SK-N-MC (cell line): Measurements from ENCODE around the gene KIAA0513.
"Not testable (repeated sequence)": the region's sequence is repeated elsewhere in the genome, so short reads cannot be mapped to it uniquely, and the experiment has no call there.

Experiments
- DNase-seq: peaks from one replicate; pipeline ENCODE4 v3.0.0-alpha.2; 2011; ENCODE audit warnings: low read depth, low spot score
- H3K27ac ChIP-seq: fragments of 200-600 bp; sonication (generic); 2 replicates; pipeline ENCODE4 v1.5.1; 2016; ENCODE audit warnings: mixed run types
- H3K36me3 ChIP-seq: fragments of 200-600 bp; sonication (generic); 2 replicates; pipeline ENCODE4 v1.6.1; 2017; ENCODE audit warnings: antibody characterized with exemption, low read length, mixed read lengths; ENCODE audit not compliant: insufficient read depth
- H3K4me3 ChIP-seq: fragments of 200-600 bp; sonication (generic); 2 replicates; pipeline ENCODE4 v1.5.1; 2016
- H3K9ac ChIP-seq: fragments of 200-600 bp; sonication (generic); 2 replicates; pipeline ENCODE4 v1.8.0; 2017; ENCODE audit warnings: mixed run types, mixed read lengths; ENCODE audit not compliant: insufficient read length
- H3K9me3 ChIP-seq: fragments of 200-600 bp; sonication (generic); 2 replicates; pipeline ENCODE4 v1.6.1; 2017; ENCODE audit warnings: low read depth, mild to moderate bottlenecking, antibody characterized with exemption, low read length, moderate library complexity, mixed read lengths
- EZH2 ChIP-seq: fragments of 200-600 bp; sonication (generic); IDR thresholded peaks from one replicate; pipeline ENCODE4 v1.6.1; 2017; ENCODE audit warnings: antibody characterized with exemption
- FOXP2 ChIP-seq: optimal IDR thresholded peaks from 2 replicates; pipeline ENCODE3; 2011; ENCODE audit warnings: mild to moderate bottlenecking, moderate library complexity; ENCODE audit not compliant: insufficient read depth; ENCODE audit errors: extremely low read length, control extremely low read depth
- POLR2AphosphoS5 ChIP-seq: IDR thresholded peaks from 2 replicates; pipeline ENCODE4 v1.6.1; 2012; ENCODE audit warnings: mild to moderate bottlenecking, low read depth, low read length, borderline replicate concordance

KIAA0513 gene

GRCh38 chr16:85028685-85029407 is 1.3 kb downstream of the KIAA0513 start:
- Histone ChIP-seq H3K9ac (no peak overlapping the region), H3K27ac (no peak overlapping the region), H3K9me3 (no peaks in the 10 kb centered on the region), H3K4me3 (peak overlapping the region; percentile 79), H3K36me3 (no peaks in the 10 kb centered on the region)
- DNase-seq: no peak
- no peak for TF ChIP-seq FOXP2
- no peak for TF ChIP-seq EZH2
- TF ChIP-seq POLR2AphosphoS5: no peak

GRCh38 chr16:85029408-85029784 is 1.8 kb downstream of the KIAA0513 start:
- TF ChIP-seq EZH2 (no peak), POLR2AphosphoS5 (no peak), FOXP2 (no peak)
- no peak overlapping the region for H3K9ac ChIP-seq
- H3K36me3 ChIP-seq: no peaks in the 10 kb centered on the region
- no peak for DNase-seq
- H3K9me3 ChIP-seq: no peaks in the 10 kb centered on the region
- H3K27ac ChIP-seq: no peak overlapping the region
- H3K4me3 ChIP-seq: peak overlapping the region; percentile 30; the same call in 1 of the 2 replicates

GRCh38 chr16:85029981-85030401 is 2.4 kb downstream of the KIAA0513 start:
- Histone ChIP-seq H3K27ac (no peak overlapping the region), H3K4me3 (no peak overlapping the region), H3K9ac (no peak overlapping the region), H3K36me3 (no peaks in the 10 kb centered on the region), H3K9me3 (no peaks in the 10 kb centered on the region)
- TF ChIP-seq FOXP2 (no peak), POLR2AphosphoS5 (no peak), EZH2 (no peak)
- no peak for DNase-seq

- Histone ChIP-seq H3K9me3 (no peaks in the 10 kb centered on the region), H3K9ac (no peak overlapping the region), H3K4me3 (no peak overlapping the region), H3K27ac (no peak overlapping the region), H3K36me3 (no peaks in the 10 kb centered on the region)
- TF ChIP-seq FOXP2: no peak
- TF ChIP-seq EZH2: no peak
- DNase-seq: no peak
Measured at GRCh38 chr16:85031451-85031850, 3.9 kb downstream of the KIAA0513 start.

- H3K9ac ChIP-seq, H3K27ac ChIP-seq, H3K9me3 ChIP-seq, H3K36me3 ChIP-seq, H3K4me3 ChIP-seq, DNase-seq: not testable (repeated sequence)
Measured at GRCh38 chr16:85032187-85032586, 4.6 kb downstream of the KIAA0513 start.

DNA sequence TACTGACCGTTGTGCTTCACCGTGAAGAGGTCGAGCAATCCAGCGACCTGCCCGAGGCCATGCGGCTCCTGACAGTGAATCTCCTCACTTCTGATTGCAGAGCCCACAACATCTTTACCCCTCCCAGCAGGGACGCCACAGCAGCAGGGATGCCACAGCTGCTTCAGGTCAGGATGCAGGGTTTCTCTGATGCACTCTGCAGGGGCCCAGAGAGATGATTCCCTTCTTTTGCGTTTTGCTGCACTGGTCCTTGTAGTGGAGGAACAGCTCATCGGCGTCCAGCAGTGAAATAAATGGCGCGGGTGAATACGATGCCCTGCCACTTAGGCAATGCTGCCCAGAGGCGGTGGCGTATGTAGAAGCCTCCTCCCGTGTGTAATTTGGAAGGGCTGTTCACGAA is 5.6 kb downstream of the KIAA0513 start:
- Histone ChIP-seq H3K36me3 (no peaks in the 10 kb centered on the region), H3K27ac (no peak overlapping the region), H3K9me3 (no peaks in the 10 kb centered on the region), H3K4me3 (no peak overlapping the region), H3K9ac (no peak overlapping the region)
- DNase-seq: no peak
- no peak for TF ChIP-seq EZH2
- no peak for TF ChIP-seq FOXP2
- TF ChIP-seq POLR2AphosphoS5: no peak

DNA sequence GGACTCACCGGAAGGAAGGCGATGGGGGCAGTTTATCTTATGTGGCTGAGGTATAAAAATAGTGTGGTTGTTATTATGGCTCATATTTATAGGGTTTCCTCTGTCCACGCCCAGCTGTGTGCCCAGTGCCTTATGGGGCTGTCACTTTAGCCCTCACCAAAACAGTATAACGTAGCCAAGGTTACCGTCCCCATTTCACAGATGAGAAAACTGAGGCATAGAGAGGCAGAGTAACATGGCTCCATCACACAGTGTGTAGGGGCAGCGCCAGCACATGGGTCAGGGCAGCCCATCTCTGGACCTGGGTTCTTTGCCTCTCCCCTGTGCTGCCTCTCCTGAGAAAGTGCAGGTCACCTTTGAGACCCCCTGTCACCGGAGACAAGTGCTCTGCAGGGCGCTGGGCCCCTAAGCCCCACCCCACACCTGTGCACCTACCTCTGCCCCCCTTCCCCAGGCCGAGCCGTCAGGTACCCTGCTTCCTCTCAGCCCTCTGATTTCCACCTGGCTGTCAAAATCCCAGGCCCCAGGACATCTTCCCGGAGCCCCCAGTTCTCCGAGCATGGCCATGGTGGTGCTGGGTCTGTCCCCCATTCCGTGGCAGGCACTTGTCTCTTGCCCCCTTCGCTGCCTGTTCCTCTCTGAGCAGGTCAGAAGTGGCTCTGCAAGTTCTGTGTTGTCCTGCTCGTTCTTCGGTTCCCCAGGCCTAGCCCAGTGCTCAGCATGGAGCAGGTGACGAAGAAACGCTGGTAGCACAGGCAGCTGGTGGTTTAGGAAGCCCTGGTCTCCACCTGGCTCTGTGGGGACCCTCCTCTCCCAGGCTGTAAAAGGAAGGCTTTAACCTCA is 7.2 kb downstream of the KIAA0513 start:
- no peaks in the 10 kb centered on the region for H3K9me3 ChIP-seq
- TF ChIP-seq EZH2 (no peak), POLR2AphosphoS5 (no peak), FOXP2 (no peak)
- H3K9ac ChIP-seq: no peak overlapping the region
- H3K27ac ChIP-seq: no peak overlapping the region
- no peak overlapping the region for H3K4me3 ChIP-seq
- H3K36me3 ChIP-seq: no peaks in the 10 kb centered on the region
- DNase-seq: no peak

- H3K4me3 ChIP-seq: no peak overlapping the region
- no peaks in the 10 kb centered on the region for H3K36me3 ChIP-seq
- no peak overlapping the region for H3K9ac ChIP-seq
- H3K9me3 ChIP-seq: no peaks in the 10 kb centered on the region
- H3K27ac ChIP-seq: no peak overlapping the region
- no peak for DNase-seq
- no peak for TF ChIP-seq EZH2
- no peak for TF ChIP-seq POLR2AphosphoS5
- TF ChIP-seq FOXP2: no peak
Measured at GRCh38 chr16:85036236-85037049, 8.8 kb downstream of the KIAA0513 start.

DNA sequence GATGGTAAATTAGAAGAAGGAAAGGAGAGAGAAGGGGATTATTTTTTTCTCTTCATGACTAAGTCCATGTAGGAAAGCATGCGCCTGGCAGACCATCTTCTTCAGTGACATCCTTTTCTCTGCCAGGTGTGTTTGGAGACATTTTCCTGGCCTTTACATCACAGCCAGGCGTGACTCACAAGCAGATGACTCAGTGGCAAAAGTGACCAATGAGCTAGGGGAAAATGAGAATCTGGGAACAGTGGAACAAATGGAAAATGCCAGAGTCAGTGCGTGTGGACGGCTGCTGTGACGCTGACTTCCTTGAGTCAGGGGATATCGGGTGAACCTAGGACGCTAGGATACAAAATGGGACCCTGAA is 9.4 kb downstream of the KIAA0513 start:
- H3K4me3 ChIP-seq: no peak overlapping the region
- no peak overlapping the region for H3K9ac ChIP-seq
- no peaks in the 10 kb centered on the region for H3K9me3 ChIP-seq
- no peaks in the 10 kb centered on the region for H3K36me3 ChIP-seq
- no peak for DNase-seq
- no peak for TF ChIP-seq POLR2AphosphoS5
- no peak for TF ChIP-seq EZH2
- TF ChIP-seq FOXP2: no peak
- no peak overlapping the region for H3K27ac ChIP-seq
